Hematopoietic multipotent progenitor cell treated with erythropoietin and hydrocortisone succinate and interleukin-3 and kit ligand, for 8 days (in vitro differentiated cells): Measurements from ENCODE around the gene PCNX1.
A peak's percentile ranks its signal among the peaks of the same experiment; 100 is the strongest.
"Not testable (repeated sequence)": the region's sequence is repeated elsewhere in the genome, so short reads cannot be mapped to it uniquely, and the experiment has no call there.

Source experiments
- DNase-seq: peaks from one replicate; pipeline ENCODE4 v3.0.0-alpha.2; 2015

Gene PCNX1

DNA sequence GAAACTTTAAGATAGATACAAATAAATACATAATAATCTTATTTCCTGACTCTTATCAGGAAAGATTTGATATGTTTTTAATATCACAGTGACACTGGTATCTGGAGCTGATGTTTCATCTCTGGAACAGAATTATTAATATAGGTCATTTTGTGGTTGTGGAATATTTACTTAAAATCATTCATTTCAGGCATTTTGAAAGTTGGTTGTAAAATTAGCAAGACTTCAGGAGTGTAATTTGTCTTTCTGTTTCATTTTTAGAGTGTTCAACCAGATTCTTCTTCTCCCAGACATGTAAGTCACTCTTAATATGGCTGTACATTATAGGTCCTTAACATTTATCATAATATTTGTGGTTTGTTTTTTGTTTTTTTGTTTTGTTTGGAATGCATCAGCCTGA, 115.7 kb downstream of the PCNX1 start:
- DNase-seq, result no peak

DNA sequence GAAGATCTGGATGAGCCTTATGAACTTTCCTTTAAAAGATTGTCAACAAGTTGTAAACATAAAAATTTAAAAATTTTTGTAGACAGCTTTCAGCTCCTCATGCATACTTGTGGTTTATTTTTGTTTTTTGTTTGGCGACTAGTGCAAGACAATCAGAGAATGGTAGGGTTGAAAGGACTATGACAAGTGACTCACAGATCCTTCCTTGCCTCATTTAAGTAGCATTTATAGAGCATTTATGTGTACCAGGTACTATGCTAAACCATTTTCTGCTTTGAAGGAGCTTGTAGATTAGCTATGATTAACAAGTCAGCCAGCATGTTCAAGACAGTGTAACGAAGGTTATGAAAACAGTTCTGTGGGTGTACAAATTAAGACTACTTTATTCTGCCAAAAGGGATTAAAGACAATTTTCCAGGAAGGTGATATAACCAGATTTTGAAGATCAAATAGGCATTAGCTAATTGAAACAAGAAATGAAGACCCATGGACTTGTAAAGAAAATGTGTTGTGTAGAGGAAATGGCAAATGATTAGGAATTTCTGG, 122.0 kb downstream of the PCNX1 start:
- no peak for DNase-seq

DNA sequence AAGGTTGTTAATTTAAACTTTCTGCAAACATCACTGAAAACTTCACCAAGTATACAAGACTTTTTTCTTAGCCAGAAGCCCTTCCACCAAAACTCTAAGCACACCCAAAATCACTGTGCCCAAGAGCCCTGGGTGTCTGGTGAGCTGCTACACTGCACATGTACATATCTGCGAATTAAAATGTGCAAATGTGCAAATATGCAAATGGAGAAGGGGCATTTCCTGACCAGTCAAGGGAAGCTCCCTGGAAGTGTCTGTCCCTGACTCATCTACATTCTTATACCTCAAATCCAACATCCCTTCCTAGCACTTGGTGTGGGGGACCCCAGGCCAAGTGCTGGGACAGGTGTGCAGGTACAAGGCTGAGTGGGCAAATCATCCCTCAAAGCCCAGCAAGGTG, 123.7 kb downstream of the PCNX1 start:
- DNase-seq, result no peak

DNA sequence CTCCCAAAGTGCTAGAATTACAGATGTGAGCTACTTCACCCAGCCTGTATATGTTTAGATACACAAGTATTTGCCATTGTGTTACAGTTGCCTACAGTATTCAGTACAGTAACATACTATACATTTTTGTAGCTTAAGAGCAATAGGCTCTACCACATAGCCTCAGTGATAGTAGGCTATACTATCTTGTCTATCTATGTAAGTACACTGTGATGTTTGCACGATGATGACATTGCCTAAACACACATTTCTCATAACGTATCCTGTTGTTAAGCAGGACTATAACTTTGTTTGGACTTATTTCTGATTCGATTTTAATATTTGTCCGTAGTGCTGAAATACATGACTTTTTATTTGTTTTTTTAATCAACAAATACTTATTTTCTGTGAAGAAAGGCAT, 129.2 kb downstream of the PCNX1 start:
- DNase-seq, result no peak

DNA sequence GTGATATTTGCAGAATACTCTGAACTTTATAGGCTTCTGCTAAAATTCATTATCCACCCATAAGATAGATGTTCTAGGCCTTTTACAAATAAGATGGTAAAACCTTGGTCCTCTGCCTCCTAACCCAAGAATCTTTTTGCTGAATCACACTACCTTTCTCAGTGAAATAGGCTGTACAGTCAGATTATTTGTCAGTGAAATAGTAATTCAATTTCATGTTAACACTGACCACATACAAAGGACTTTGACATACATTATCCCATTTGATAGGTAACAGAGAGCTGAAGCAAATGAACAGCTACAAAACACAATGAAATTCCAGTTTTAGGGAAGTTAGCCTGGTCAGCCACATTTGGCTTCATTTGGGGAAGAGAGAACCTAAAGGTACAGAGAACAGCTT, 141.1 kb downstream of the PCNX1 start:
- no peak for DNase-seq

DNA sequence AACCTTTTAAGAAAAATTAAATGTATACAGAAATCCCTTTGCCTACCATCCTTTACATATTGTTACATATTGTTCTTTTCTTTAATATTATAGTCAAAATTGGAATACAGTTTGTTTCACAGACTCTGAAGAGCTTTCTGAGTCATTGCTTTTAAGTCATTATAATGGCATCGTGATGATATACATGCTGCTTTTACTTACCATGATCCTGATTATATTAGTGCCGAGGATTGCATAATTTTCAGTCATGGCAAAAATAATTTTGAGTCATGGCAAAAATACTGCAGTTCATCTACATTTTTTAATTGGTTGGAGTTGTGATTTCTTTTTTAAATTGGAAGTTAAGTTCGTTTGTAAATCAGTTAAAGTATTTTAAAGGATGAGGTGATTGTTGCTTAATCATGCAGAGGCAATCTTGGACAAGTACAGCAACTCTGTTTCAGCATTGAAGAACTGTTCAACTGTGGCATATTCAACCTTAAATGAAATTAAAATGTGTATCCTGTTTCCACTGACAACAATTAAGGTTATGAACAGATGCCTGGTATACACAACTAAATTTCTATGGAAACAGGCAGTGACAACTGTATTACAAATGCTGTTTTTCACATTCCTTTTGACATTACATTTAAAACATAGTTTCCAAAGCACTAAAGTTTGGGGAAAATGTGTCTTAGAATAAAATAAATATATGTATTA, 142.3 kb downstream of the PCNX1 start:
- DNase-seq, result no peak

DNA sequence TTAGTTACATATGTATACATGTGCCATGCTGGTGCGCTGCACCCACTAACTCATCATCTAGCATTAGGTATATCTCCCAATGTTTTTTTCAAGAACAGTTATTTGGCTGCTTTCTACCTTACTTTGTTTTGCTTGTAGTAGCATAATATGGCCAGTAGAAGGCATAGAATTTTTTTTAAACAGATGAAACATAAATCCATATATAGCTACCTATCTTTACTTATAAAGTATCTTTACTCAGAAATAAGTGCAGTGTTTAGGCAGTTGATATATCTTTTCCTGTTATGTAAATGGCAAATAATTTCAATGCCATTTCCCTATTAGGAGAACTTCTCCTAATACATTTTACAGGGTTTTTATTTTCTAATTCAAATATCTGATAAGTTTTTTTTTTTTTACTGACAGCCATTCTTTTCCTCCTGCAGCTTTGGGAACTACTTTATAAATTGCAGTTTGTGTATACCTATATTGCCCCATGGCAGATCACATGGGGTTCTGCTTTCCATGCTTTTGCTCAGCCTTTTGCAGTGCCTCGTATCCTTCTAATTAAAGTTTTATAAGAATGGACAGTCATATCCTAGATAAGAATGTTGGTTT, 143.1 kb downstream of the PCNX1 start:
- DNase-seq, result peak; percentile 28

DNA sequence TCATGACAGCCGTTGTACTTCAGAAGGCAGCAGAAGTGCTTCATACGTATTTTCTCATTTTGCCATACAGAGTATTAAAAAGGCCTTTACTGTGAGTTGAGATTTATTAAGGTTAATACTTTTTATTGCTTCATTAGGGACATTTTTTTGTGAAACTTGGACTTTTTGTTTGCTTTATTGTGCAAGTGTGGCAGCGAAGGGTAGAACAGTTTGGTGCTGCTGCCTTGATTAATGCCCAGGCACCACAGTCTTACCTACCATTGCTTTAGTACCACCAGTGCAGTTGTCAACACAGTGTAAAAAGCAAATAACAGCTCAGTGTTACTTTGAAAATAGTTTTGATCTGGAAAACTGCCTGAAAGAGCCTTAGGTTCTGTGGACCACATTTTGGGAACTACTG, 147.4 kb downstream of the PCNX1 start:
- DNase-seq, result no peak

DNA sequence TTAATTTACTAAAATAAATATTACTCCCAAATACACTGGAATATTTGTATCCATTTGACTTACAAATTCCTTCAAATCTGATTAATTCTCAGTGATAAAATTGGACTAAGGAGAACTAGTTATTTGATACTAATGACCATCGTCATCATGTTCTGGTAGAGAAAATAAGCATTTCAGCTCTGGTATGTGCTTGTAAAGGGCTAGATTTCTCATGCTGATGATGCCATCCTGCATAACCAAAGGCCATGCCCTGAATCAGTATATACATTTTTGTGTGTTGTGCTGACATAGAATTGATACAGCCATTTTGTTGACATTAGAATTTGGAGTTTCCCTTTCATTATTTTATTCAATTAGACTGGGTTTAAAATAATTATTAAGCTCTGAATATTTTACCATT, 148.9 kb downstream of the PCNX1 start:
- DNase-seq, result no peak

DNA sequence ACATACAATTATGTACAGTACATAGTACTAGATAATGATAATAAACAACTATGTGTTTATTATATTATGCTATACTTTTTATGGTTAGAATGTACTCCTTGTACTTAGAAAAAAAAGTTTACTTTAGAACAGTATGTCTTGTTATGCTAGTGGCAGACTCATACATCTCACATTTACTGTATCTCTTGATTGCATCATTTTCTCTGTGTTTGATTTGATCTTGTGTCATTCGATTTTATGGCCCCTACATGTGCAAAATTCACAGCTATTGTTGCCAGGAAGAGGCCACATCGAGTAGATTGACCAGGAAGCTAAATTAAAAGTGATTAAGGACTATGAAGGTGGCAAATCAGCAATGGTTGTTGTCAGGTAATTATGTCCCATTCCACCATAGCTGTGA, 153.0 kb downstream of the PCNX1 start:
- DNase-seq, result no peak

DNA sequence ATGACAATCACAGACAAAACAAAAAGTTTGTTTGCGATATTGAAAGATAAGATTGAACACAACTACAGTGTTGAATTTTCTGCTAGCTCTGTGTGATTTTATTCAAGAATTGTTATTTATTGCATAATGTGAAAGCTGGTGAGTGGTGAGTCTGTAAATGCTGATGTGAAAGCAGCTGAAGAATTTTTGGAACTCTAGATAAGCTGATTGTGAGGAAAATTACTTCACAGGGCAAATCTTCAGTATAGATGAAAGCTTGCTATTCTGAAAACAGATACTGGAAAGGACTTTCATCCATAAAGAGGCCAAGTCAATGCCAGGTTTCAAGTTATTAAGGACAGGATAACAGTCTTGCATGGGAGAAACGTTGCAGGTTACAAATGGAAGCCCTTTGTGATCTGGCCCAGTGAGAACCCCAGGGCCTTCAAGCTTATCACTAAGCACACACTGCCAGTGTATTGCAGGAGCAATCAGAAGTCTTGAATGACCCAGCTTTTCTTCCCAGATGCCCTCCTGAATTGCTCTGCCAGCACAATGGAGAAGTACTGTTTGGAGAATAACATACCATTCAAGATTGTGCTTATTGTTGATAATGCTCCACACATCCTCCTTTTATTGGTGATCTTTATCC, 153.7 kb downstream of the PCNX1 start:
- no peak for DNase-seq

DNA sequence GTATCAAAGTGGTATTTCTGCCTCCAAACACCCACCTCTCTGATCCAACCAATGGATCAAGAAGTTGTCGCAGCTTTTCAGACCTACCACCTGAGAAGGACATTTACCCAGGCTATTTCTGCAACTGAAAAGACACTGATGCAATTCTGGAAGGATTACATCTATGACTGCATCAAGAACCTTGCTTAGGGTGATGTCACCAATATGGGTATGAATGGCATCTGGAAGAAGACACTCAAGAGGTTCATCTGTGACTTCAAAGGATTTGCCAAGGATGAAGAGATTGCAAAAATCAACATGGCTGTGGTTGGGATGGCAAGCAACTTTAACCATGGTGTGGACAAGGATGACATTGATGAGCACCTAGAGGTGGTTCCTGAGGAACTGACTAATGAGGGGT, 154.2 kb downstream of the PCNX1 start:
- DNase-seq, result no peak

DNA sequence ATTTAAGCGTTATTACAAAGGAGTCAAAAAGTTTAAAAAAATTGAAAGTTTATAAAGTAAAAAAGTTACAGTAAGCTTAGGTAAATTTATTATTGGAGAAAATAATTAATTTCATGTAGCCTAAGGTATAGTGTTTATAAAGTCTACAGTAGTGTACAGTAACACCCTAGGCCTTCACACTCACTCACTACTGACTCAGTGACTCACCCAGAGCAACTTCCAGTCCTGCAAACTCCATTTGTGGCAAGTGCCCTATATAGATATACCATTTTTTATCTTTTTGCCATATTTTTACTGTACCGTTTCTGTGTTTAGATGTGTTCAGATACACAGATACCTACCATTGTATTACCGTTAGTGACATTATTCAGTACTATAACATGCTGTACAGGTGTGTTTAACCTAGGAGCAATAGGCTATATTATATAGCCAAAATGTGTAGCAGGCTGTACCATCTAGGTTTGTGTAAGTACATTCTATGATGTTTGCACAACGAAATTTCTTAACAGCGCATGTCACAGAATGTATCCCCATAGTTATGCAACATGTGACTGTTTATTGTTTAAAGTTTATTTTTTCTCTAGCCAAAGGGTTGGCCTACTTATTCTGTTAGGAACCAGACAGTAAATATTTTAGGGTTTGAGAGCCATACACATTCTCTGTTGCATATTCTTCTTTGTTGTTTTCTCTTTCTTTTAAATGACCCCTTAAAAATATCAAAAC, 155.5 kb downstream of the PCNX1 start:
- DNase-seq, result no peak

DNA sequence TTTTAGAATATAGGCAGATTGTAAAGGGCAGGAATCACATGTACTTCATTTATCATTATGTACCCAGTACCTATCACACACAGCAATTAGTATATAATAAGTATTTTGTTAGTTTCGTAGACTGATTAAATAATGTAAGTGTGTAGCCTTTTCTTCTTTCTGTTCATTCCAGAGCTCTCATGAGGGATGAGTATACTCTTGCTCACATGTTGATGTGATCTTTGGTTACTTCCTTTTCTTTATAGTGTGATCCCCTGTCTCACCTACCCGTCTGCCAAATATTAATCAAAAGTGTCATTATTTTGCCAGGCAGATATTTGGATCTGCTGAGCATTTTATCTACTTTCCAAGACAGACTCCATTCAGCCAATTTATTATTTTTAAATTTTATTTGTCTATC, 156.1 kb downstream of the PCNX1 start:
- DNase-seq, result no peak

DNA sequence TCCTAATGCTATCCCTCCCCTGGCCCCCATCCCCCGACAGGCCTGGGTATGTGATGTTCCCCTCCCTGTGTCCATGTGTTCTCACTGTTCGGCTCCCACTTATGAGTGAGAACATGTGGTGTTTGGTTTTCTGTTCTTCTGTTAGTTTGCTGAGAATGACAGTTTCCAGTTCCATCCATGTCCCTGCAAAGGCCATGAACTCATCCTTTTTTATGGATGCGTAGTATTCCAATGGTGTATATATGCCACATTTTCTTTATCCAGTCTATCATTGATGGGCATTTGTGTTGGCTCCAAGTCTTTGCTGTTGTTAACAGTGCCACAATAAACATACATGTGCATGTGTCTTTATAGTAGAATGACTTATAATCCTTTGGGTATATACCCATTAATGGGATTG, 157.5 kb downstream of the PCNX1 start:
- DNase-seq, result not testable (repeated sequence)

DNA sequence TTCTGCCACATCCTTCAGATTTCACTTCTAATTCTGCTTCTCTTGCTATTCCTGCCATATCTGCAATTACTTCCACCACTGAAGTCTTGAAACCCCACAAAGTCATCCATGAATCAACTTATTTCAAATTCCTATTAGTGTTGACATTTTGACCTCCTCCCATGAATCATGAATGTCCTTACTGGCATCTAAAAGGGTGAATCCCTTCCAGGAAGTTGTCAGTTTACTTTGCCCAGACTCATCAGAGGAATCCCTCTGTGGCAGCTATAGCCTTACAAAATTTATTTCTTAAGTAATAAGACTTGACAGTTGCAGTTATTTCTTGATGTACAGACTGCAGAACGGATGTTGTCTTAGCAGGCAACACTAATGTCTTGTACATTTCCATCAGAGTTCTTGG, 162.9 kb downstream of the PCNX1 start:
- no peak for DNase-seq

DNA sequence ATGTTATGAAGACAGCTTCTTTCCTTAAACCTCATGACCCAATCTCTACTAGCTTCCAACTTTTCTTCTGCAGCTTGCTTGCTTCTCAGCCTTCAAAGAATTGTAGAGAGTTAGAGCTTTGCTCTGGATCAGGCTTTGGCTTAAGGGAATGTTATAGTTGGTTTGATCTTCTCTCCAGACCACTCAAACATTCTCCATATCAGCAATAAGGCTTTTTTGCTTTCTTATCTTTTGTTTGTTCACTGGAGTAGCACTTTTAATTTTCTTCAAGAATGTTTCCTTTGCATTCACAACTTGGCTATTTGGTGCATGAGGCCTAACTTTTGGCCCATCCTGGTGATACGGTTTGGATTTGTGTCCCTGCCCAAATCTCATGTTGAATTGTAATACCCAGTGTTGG, 163.8 kb downstream of the PCNX1 start:
- no peak for DNase-seq

DNA sequence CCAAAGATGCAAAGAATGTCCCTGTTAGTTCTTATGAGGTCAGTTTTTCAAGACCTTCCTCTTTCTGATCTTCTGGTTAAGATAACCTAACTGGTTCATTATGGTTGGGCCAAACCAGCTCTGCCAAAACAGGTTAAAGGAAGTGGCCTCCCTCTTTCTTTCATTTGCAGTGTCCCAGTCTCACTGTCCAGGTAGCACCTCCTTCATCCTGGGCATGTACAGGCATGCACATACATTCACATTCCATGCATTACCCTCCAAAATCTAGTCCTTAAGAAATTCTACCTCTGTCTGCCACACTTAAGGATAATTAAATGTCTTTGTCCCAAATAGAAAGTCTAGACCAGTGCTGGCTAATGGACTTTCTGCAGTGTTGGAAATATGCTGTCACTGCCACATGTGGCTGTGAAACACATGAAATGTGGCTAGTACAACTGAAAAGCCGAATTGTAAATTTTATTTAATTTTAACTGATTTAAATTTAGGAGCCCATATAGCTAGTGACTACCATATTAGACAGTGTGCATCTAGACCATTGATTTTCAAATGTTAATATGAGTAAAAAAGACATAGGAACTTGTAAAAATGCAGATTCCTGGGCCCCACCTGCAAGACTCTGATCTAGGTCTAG, 169.3 kb downstream of the PCNX1 start:
- DNase-seq, result no peak

DNA sequence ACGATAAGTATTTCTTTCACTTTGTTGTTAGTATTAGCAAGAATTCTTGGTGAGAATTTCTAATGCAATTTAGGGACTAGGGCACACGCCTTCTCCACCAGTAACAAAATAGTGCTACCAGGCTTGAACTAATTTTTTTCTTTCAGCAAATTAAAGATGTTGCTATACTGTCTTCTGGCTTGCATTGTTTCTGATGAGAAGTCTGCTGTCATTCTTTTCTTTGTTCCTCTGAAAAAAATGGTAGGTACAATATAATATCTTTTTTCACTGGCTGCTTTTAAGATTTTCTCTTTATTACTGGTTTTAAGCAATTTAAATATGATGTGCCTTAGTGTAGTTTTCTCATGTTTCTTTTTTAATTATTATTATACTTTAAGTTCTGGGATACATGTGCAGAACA, 171.2 kb downstream of the PCNX1 start:
- DNase-seq, result no peak

DNA sequence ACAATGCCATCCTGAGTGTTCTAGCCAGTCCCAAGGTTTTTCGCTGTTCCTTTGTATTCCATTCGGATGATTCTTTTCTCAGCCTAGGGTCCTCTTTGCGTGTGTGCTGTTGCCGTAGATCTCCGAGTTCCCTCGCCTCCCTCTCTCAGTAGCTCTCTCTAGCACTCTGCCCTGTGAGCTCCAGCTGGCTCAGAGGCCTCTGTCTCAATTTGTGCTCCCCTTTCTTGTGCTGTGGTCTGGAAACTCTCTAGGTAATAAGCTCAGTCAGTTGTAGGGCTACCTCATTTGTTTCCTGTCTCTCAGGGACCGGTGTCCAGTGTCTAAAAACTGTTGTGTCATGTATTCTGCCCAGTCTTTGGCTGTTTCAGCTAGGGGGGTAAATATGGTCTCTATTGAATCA, 179.3 kb downstream of the PCNX1 start:
- no peak for DNase-seq

DNA sequence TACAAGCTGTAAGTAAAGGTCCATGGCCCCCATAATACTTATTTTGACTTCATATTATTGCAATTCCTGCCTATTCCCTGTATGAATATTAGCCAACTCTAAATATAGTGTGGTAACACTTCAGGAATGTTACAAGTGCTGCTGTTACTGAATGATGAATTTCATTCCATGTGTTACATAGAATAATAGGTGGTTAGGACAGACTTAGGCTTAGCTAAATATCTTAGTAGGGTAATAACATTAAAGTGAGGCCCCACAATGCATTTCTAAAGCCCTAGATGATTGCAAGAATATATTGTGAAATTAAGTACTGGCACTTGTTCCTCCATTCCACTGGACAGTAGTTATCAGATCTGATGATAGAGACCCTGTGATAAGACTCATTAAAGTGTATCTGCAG, 182.7 kb downstream of the PCNX1 start:
- DNase-seq, result no peak

DNA sequence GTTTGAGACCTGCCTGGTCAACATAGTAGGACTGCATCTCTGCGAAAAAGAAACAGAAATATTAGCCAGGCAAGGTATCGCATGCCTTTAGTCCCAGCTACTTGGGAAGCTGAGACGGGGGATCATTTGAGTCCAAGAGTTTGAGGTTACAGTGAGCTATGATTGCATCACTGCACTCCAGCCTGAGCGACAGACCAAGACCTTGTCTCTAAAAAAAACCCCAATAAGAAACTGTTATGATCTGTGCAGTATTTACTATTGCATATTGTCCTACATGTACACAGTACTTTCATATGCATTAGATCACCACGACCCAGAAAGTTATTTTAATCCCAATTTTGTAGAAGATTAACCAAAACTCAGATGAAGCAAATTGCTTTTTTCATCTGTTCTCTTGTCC, 187.5 kb downstream of the PCNX1 start:
- no peak for DNase-seq

DNA sequence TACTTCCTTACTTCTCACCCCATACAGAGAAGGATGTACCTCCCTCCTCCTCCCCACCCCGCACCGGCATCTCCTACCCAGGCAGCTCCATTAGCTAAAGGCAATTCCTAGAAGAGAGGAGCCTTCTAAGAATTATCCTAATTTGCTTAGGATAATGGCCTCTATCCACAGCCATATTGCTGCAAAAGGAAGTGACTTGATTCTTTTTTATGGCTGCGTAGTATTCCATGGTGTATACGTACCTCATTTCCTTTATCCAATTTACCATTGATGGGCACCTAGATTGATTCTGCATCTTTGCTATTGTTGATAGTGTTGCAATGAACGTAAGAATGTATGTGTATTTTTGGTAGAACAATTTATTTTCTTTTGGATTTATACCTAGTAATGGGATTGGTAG, 189.7 kb downstream of the PCNX1 start:
- DNase-seq, result no peak
